ENCODE results near the gene WDR76. TPM values are rescaled to one million over a fixed set of nuclear protein-coding genes. Genes with fewer than 3 reads are reported as not detected.

WDR76 gene
- polyA plus RNA-seq, 1 of the 3 experiments (the other 2 are of a cell fraction): 1.8 TPM

- Histone ChIP-seq H3F3A (replicated peaks; ENCODE audit: insufficient read depth) (peaks cover 22% of the 10 kb centered on the region), H3K79me2 (ENCODE audit: insufficient read depth) (no peaks in the 10 kb centered on the region), H3K9me2 (no peaks in the 10 kb centered on the region), H2AFZ (ENCODE audit: low read depth) (no peak overlapping the region), H3K27ac (ENCODE audit: low read depth in 2 of 2, low read length in 1 of 2) (no peak overlapping the region), H3K9ac (no peak overlapping the region), H3K36me3 (replicated peaks in 1 of 2; ENCODE audit: control insufficient read depth in 1 of 2, insufficient read depth in 2 of 2, low read length in 1 of 2) (peaks cover 57 to 70% of the 10 kb centered on the region in 2 experiments), H3K9me3 (no peaks in the 10 kb centered on the region), H3K4me2 (no peak overlapping the region), H3K4me3 (ENCODE audit: low read depth in 2 of 2, low read length in 1 of 2) (no peak overlapping the region), H3K27me3 (ENCODE audit: insufficient read depth) (no peaks in the 10 kb centered on the region), H4K20me1 (ENCODE audit: insufficient read depth) (no peaks in the 10 kb centered on the region), H3K4me1 (ENCODE audit: control insufficient read depth in 1 of 2, insufficient read depth in 2 of 2, low read depth in 1 of 2, low read length in 1 of 2) (no peaks in the 10 kb centered on the region; a peak in 1 of 4 replicates)
- POLR2A ChIA-PET: no interaction called here
- no peak for TF ChIP-seq TAF1 (IDR thresholded peaks at IDR 0.05; ENCODE audit: borderline replicate concordance, low read depth, low read length)
- no peak for TF ChIP-seq RFX5 (IDR thresholded peaks at IDR 0.05; ENCODE audit: low read length)
- TF ChIP-seq EZH2phosphoT487 (IDR thresholded peaks at IDR 0.05; ENCODE audit: borderline replicate concordance, low read depth): no peak
- TF ChIP-seq YY1 (IDR thresholded peaks at IDR 0.05; ENCODE audit: low read depth): no peak
- TF ChIP-seq GATA2 (CRISPR knock-in tag; IDR thresholded peaks at IDR 0.05): no peak
- TF ChIP-seq, protein P1, sequence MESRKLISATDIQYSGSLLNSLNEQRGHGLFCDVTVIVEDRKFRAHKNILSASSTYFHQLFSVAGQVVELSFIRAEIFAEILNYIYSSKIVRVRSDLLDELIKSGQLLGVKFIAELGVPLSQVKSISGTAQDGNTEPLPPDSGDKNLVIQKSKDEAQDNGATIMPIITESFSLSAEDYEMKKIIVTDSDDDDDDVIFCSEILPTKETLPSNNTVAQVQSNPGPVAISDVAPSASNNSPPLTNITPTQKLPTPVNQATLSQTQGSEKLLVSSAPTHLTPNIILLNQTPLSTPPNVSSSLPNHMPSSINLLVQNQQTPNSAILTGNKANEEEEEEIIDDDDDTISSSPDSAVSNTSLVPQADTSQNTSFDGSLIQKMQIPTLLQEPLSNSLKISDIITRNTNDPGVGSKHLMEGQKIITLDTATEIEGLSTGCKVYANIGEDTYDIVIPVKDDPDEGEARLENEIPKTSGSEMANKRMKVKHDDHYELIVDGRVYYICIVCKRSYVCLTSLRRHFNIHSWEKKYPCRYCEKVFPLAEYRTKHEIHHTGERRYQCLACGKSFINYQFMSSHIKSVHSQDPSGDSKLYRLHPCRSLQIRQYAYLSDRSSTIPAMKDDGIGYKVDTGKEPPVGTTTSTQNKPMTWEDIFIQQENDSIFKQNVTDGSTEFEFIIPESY (IDR thresholded peaks at IDR 0.05; ENCODE audit: borderline replicate concordance, low read depth): no peak
- no peak for TF ChIP-seq TCF12 (IDR thresholded peaks at IDR 0.05)
- TF ChIP-seq MEF2A (IDR thresholded peaks at IDR 0.05; ENCODE audit: borderline replicate concordance, low read depth): no peak
- no peak for TF ChIP-seq MAX (IDR thresholded peaks at IDR 0.05; ENCODE audit: low read depth)
- TF ChIP-seq, protein P2, sequence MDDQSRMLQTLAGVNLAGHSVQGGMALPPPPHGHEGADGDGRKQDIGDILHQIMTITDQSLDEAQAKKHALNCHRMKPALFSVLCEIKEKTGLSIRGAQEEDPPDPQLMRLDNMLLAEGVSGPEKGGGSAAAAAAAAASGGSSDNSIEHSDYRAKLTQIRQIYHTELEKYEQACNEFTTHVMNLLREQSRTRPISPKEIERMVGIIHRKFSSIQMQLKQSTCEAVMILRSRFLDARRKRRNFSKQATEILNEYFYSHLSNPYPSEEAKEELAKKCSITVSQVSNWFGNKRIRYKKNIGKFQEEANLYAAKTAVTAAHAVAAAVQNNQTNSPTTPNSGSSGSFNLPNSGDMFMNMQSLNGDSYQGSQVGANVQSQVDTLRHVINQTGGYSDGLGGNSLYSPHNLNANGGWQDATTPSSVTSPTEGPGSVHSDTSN (IDR thresholded peaks at IDR 0.05): no peak
- TF ChIP-seq, protein P3, sequence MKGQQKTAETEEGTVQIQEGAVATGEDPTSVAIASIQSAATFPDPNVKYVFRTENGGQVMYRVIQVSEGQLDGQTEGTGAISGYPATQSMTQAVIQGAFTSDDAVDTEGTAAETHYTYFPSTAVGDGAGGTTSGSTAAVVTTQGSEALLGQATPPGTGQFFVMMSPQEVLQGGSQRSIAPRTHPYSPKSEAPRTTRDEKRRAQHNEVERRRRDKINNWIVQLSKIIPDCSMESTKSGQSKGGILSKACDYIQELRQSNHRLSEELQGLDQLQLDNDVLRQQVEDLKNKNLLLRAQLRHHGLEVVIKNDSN (IDR thresholded peaks at IDR 0.05; ENCODE audit: borderline replicate concordance, low read depth): no peak
- TF ChIP-seq MXI1 (IDR thresholded peaks at IDR 0.05; ENCODE audit: low read depth, low read length): no peak
- TF ChIP-seq FOXM1 (IDR thresholded peaks at IDR 0.05; ENCODE audit: low read depth): no peak
- TF ChIP-seq NRF1 (IDR thresholded peaks at IDR 0.05; ENCODE audit: low read depth, low read length): no peak
- CTCF ChIA-PET: interaction anchor here (0.5 to 3.0 kb wide), 25 partner anchors 11 to 866 kb away, joined by 3 to 27 read pairs (median 5); partner anchors contain the start of gene MFAP1
- WGBS (ENCODE audit: low lambda C conversion rate): 88% methylated on average over 2 of the region's 2 CpGs
- no peak for DNase-seq
These were observed 45.0 kb downstream of the WDR76 start for GRCh38 chr15:43871835-43872234.

All from SK-N-SH (cell line).